ENCODE results near the gene CTSW. TPM values are rescaled to one million over a fixed set of nuclear protein-coding genes. Genes with fewer than 3 reads are reported as not detected.

CTSW gene
- total RNA-seq, 4 donors from 2014 or later = 0.67 to 7.6 (median 2.7) TPM

DNA sequence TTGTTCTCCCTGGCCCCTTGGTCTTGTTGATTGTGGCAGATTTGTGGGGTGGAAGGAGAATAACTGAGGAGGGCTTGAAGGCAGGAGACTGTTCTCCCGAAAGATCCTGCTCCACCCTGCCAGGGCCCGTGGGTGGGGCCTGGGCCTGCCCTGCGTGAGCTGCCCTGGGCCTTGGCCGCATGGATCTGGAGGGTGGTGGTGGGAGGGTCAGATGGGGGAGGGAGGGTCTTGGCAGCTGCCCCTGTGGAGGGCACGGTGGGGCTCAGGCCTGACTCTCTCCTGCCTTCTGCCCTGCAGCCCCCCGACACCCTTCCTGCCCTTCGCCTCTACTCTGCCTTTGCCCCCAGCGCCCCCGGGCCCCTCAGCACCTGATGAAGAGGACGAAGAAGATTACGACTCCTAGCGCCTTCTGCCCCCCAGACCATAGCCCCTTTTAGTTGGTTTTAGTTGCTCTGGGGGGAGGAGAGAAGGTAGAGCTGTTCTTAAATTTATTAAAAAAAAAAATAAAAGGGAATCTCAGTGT lies 41.5 kb downstream of the CTSW start:
- TF ChIP-seq POLR2A (IDR thresholded peaks at IDR 0.05) (no peak), CTCF (IDR thresholded peaks at IDR 0.05) (no peak)
- Histone ChIP-seq H3K4me1 (peaks cover 39 to 52% of the 10 kb centered on the region in 2 donors), H3K27me3 (no peaks in the 10 kb centered on the region), H3K9me3 (no peaks in the 10 kb centered on the region), H3K36me3 (peaks cover 3 to 19% of the 10 kb centered on the region in 2 donors), H3K27ac (no peak overlapping the region), H3K4me3 (replicated peaks in 1 of 3) (peak overlapping the region in 1 of 3 donors; percentile 99)
- intact Hi-C loops (cut with DNase I) = no loop called here
- DNase-seq = no peak
- 72 to 75% methylated on average over 8 to 12 of the region's 12 CpGs for WGBS, 2 donors

GRCh38 chr11:65921876-65922275 lies 42.2 kb downstream of the CTSW start:
- intact Hi-C loops (cut with DNase I) = no loop called here
- no peak for DNase-seq
- 95 to 96% methylated on average over 8 to 10 of the region's 10 CpGs for WGBS, 2 donors

GRCh38 chr11:65922565-65922964 lies 42.9 kb downstream of the CTSW start:
- no peaks in the 10 kb centered on the region for H3K27me3 ChIP-seq
- intact Hi-C loops (cut with DNase I) = no loop called here
- 81 to 87% methylated on average over 3 of the region's 3 CpGs for WGBS, 2 donors
- H3K9me3 ChIP-seq = no peaks in the 10 kb centered on the region
- peaks cover 39 to 41% of the 10 kb centered on the region in 2 donors for H3K4me1 ChIP-seq
- TF ChIP-seq CTCF (IDR thresholded peaks at IDR 0.05) (no peak), POLR2A (IDR thresholded peaks at IDR 0.05) (no peak)
- no peak for DNase-seq
- peak overlapping the region in 1 of 3 donors; percentile 8 for H3K27ac ChIP-seq
- peaks cover 3 to 19% of the 10 kb centered on the region in 2 donors for H3K36me3 ChIP-seq
- H3K4me3 ChIP-seq (replicated peaks in 1 of 3) = no peak overlapping the region

More at GRCh38 chr11:65921876-65922275, 42.2 kb downstream of the CTSW start:
- Histone ChIP-seq H3K9me3 (no peaks in the 10 kb centered on the region), H3K4me3 (replicated peaks in 1 of 3) (no peak overlapping the region), H3K27ac (peak overlapping the region in 1 of 3 donors; percentile 8), H3K36me3 (peaks cover 3 to 19% of the 10 kb centered on the region in 2 donors), H3K27me3 (no peaks in the 10 kb centered on the region), H3K4me1 (peaks cover 43 to 48% of the 10 kb centered on the region in 2 donors)
- TF ChIP-seq CTCF (IDR thresholded peaks at IDR 0.05) (no peak), POLR2A (IDR thresholded peaks at IDR 0.05) (no peak)

- no peak for DNase-seq
- TF ChIP-seq CTCF (IDR thresholded peaks at IDR 0.05) = no peak
- TF ChIP-seq POLR2A (IDR thresholded peaks at IDR 0.05) = no peak
- Histone ChIP-seq H3K36me3 (peaks cover 3 to 19% of the 10 kb centered on the region in 2 donors), H3K4me3 (replicated peaks in 1 of 3) (no peak overlapping the region), H3K27ac (peak overlapping the region; percentile 36 to 78 (median 58)), H3K27me3 (no peaks in the 10 kb centered on the region), H3K4me1 (peaks cover 27 to 30% of the 10 kb centered on the region in 2 donors), H3K9me3 (no peaks in the 10 kb centered on the region)
- WGBS, 2 donors = 34 to 35% methylated on average over 2 of the region's 2 CpGs
- intact Hi-C loops (cut with DNase I) = no loop called here
Observed at GRCh38 chr11:65925397-65925796, 45.8 kb downstream of the CTSW start.

DNA sequence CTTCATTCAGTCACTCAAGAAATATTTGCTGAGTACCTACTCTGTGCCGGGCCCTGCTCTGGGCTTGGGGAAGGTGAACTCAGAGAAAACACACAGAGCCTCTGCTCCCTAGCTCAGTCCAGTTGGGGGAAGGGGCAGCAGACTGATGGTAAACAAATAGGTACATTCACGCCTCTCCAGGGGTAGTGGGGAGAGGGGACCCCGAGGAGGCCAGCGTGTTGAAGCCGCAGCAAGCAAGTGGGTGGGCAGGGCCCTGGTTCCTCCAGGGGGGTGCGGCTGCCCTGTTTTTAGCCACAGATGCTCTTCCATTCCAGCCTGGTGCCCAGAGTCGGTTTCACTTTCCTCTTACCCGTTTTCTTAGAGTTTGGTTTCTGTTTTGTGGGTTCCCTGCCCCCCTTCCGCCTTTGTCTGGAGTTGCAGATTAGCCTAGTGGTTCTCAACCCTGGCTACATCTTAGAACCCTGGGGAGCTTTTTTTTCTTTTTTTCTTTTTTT lies 48.3 kb downstream of the CTSW start:
- H3K4me3 ChIP-seq (replicated peaks in 1 of 3) = no peak overlapping the region
- WGBS, 2 donors = 59 to 67% methylated on average over 9 of the region's 9 CpGs
- TF ChIP-seq POLR2A (IDR thresholded peaks at IDR 0.05) (no peak), CTCF (IDR thresholded peaks at IDR 0.05) (no peak)

More for the DNA sequence above, 48.3 kb downstream of the CTSW start:
- H3K36me3 ChIP-seq = peaks cover 3 to 7% of the 10 kb centered on the region in 2 donors
- H3K27ac ChIP-seq = peak overlapping the region in 1 of 3 donors; percentile 2
- H3K27me3 ChIP-seq = no peaks in the 10 kb centered on the region
- DNase-seq = peak in 1 of 2 donors; percentile 41
- no peaks in the 10 kb centered on the region for H3K9me3 ChIP-seq
- intact Hi-C loops (cut with DNase I) = no loop called here
- peaks cover 19 to 20% of the 10 kb centered on the region in 2 donors for H3K4me1 ChIP-seq

All from thyroid gland (tissue), 4 donors.